SK-N-MC (cell line): Measurements from ENCODE around the gene DNAJC5.

Source experiments
- EZH2 ChIP-seq: fragments of 200-600 bp; sonication (generic); IDR thresholded peaks from one replicate; pipeline ENCODE4 v1.6.1; 2017; ENCODE audit warnings: antibody characterized with exemption
- FOXP2 ChIP-seq: optimal IDR thresholded peaks from 2 replicates; pipeline ENCODE3; 2011; ENCODE audit warnings: mild to moderate bottlenecking, moderate library complexity; ENCODE audit not compliant: insufficient read depth; ENCODE audit errors: extremely low read length, control extremely low read depth
- POLR2AphosphoS5 ChIP-seq: IDR thresholded peaks from 2 replicates; pipeline ENCODE4 v1.6.1; 2012; ENCODE audit warnings: mild to moderate bottlenecking, low read depth, low read length, borderline replicate concordance

GRCh38 chr20:63939061-63939935 is 44.4 kb downstream of the DNAJC5 start:
- no peak for TF ChIP-seq EZH2
- TF ChIP-seq POLR2AphosphoS5 = 0 out of 2 replicates have a peak, but pooled peaks have one; percentile 21
- no peak for TF ChIP-seq FOXP2
